Effector CD4-positive, alpha-beta T cell (primary cell): ENCODE results near the gene SWSAP1.

Experiments used
- DNase-seq: peaks from one replicate; pipeline ENCODE4 v3.0.0-alpha.2; 2020

The SWSAP1 gene

DNA sequence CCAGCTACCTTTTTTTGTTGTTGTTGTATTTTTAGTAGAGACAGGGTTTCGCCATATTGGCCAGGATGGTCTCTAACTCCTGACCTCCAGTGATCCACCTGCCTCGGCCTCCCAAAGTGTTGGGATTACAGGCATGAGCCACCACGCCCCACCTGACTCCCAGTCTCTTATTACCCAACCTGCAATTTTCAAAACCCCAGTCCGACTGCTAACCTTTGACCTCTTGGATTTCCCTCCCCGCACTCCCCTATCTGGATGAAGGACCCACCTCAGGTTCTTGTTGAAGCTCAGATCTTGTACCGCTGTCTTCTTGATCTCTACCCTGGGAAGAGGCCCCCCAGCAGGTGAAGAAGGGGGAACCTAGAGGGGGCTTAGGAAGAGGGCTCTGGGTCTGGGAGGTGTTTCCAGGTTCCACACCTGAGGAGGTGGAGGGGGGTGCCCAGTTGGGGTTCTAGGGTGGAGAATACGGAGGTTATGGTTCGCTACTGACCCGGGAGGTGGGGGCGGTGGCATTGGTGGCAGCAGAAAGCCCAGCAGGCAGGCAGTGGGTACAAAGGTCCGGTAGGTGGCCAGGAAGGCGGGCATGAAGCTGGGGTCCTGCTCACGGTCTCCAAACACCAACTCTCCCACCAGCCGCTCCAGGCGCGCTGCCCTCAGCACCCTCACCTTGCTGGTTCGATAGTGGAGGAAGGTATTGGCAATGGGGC is 42.0 kb downstream of the SWSAP1 start:
- DNase-seq: no peak

DNA sequence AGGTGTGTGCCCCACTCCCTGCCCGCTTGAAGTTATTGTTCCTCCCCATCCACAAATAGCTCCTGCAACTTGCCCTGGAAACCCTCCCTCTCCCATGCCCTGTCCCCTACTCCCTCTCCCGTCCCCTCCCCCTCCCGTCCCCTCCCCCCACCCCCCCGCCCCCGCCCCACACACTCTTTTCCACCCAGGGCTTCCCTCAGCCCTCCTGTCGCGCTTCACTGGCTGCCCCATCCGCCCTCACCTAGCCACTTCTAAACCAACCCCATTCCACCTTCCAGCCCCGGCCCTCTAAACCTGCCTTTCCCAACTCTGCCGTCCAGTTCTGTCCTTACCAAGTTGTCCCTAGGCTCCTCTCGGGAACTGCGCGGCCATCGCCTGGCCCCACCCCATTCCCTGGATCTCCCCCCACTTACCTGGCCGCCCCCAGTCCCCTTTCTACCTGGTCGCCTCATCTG is 43.7 kb downstream of the SWSAP1 start:
- no peak for DNase-seq

DNA sequence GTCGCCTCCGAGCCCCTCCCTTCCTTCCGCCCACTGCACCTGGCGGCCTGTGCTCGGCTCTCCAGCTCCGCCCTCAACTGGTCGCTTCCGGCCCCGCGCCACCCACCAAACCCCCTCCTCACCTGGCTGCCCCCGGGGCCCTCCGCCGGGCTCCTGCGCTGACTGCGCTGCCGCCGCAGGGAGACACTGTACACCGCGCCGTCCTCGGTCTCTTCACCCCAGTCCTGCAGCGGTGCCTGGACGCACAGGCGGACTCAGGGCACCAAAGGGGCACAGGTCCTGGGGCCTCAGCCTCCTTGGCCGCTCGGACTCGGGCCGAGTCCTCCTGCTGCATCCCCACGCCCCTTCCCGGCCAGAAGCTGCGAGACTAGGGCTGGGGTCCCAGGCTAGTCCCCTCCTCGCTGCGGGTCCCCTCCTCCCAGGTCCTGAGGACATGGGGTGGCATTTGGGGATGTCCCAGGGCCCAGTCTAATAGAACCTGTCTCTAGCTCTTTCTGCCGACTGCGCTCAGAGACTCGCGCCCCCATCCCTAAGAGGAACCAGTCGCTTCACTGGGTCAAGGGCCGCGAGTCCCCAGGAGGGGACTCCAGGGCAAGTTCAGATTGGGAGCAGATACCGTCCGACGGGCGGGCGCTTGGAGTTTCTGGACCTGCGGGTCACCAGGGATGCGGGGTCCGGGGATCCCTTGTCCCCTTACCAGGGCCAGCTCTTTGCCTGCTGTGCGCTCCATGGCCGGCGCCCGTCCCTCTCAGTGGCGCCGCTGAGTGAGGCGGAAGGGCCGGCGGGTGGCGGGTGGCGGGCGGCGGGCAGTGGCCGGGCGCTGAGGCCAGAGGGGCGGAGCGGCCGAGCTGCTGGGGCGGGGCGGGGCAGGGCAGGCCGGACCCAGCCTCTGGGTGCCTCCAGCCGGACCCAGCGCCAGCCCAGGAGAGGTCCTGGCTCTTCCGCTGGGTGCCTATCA is 44.4 kb downstream of the SWSAP1 start, which contains the start of gene RGL3:
RGL3 (minus strand) TSS at position 766 of the 958 bp plus-strand sequence; CDS start at position 730, 36 bp downstream.
- no peak for DNase-seq

DNA sequence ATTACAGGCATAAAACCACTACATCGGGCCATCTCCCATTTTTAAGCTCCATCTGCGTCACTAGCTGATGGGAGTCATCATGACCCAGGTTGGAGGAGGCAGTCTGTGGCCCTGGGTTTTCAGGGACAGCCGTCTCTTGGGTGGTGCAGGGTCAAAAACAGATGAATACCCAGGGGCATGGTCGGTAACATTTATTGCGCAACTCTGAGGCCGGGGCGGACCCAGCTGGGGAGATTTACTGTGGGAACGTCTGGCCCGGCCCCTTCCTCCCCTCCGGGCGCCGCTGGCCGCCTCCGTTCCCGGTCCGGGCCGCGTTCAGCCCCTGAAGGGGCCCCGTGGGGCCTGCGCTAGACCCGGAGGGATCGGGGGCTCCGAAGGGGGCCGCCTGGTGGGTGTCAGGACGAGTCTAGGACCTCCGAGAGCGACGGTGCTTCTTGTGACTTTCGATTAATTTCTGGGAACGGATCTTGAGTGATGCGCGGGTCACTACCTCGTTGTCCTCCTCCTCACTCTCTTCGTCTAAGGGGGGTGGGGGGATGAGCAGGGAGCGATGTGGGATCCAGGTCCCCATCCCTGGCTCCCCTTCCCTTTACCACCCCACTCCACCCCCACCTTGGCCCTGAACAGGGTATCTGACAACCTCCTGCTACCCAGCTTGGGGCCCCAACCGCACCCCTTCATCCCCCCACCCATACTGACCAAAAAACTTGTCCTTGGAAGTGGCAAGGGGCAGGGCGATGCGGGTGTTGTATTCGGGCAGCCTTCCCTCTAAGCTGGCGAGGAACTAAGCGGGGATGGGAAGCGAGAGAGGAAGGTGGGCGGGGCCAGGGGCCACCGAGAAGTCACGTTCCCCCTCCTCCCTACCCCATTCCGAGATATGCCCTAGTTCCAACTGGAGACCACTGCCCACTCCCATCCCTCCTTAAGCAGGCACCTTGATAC is 46.2 kb downstream of the SWSAP1 start:
- DNase-seq: no peak

DNA sequence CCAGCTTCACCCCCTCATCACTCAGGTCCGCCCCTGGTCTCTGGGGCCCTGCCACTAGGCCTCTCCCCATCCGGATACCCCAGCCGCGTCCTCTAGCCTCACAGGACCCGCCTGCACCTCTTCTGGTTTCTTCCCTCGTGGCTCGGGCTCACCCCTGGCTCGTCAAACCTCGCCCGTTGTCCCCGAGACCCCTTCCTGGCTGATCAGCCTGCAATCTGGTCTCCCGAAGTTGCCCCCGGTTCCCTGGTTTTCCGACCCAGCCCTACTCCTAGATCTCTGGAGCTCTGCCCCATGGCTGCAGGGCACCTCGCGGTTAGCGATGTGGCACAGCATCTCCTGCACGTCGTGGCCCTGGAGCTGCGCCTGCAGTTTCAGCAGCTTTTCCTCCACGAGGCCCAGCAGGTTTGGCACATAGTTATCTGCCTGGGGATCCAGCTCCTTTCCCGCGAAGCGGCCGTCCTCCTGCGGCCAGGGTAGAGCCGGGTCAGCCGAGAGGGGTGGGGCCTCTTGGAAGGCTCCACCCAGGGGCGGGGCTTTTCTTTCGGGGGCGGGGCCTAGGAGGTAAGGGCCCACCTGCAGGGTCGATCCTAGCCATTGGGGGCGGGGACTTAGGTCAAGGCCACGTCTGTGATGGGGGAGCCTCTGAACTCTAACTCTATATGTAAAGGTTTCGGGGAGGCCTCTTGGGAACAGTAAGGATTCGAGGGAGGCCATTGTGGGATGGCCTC is 47.1 kb downstream of the SWSAP1 start:
- no peak for DNase-seq

DNA sequence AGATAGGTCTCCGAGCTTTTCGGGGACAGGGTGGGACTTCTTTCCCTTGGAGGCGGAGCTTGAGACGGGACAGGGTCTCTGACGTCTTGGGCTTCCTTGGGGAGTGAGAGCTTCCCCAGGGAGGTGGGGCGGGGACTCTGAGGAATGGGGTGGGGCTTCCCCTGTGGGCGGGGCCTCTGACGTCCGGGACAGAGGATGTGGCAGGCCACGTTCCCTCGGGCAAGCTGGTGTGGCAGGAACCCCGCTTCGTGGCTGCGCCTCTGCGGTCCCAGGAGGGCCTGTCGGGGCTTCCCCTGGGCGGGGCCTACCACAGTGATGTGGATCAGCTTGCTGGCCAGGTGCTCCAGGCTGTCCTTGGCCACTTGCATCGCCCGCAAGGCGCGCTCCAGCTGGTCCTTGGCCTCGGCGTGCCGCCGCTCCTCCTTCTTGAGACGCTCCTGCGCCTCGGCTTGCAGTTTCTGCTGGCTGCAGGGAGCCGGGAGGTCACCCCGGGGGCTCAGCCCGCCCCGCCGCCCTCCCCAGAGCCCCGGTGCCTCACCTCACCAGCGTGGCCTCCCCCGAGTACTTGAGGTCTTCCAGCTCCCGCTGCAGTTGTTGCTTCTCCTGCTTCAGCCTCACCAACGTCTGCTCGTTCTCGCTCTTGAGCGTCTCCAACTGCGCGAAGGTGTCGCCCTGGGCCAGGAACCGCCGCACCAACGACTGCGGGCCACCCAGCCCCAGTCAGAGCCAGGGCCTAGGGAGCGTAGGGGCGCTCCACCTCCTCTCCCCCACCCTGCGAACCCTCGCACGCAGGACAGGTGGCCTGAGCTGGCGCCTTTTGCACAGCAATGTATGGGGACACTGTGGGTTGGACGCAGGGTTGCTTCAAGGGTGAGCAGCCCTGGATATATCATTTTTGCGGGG is 47.9 kb downstream of the SWSAP1 start:
- DNase-seq: peak; percentile 32

DNA sequence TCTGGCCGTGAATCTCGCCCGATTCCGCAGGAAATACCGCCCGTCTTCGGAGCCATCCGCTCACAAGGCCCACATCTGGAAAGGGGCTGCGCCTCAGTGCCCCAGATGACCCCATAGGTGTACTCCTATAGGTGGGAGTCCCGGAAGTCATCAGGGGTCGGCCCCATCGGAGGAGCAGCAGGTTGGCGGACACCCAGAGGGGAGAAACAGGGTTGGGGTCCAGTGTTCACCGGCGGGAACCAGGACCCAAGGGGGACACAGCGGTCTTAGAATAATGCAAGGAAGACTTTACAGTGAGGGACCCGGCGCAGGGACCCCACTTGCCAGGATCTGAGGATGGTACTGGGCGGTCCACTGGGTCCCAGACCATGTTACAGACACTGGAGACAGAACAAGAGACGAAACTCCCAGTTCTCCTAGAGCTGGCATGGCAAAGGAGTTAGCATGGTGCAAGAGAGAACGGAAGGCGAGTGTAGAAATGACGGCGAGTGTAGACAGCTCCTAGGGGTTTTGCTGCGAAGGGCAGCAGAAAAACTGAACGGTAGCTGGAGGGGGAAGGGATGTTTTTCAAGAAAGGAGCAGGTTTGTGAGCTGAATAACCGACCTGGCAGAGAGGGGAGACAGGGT is 48.8 kb downstream of the SWSAP1 start:
- no peak for DNase-seq

DNA sequence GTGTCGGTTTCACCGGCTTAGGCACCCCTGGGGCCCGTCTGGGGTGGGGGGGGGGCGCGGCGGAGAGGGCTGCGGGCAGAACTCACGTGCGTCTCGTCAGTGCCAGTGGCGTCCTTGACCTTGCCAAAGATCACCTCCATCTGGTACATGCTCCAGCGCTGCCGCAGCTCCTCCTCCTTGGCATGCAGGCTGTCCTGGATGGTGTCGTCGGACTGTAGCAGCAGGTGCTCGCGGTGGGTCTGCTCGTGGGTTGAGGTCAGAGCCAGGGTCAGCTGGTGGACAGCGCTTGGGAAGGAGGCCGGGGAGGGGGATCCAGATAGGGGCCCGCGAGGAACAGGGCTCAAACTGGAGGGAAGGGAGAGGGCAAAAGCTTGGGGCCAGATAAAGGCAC is 49.3 kb downstream of the SWSAP1 start:
- no peak for DNase-seq
